DMS153 (cell line): ENCODE results near the gene HOXD8.

Experiments used
- DNase-seq: peaks from one replicate; lab custom pipeline; 2025; lab: John Stamatoyannopoulos, UW

The HOXD8 gene

DNA sequence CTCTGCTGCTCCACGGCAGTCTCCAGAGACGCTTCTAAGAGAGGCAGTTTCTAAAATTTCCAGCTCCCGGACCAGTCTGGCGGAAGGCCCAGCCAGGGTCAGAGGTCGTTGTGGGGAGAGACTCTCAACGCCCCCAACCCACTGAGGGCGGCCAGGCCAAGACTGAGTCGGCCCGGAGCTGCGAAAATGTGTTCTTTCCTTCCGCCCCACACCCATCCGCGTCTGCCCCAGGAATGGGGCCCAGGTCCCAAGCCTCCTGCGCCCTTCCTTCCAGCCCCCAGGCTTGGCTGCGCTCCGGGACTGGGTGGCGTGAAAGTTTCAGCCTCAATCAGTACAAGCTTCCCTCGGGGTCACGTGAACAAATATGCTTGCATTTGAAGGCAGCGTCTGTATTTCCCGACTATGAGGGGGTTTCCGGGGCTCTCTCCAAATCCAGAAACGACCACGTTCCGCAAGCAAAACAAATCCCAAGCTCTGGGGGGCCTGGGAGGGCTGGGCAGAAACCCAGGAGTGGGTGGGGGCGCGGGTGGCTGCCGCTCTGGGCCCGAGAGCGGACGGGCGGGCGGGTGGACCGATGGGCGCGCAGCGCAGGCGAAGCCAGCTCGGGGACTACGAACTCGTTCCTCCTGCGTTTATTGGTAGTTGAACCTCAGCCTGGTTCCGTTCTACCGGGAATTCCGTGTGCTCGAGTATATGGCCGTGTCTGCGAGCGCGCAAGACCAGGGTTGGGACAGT is 30.9 kb downstream of the HOXD8 start:
- no peak for DNase-seq

DNA sequence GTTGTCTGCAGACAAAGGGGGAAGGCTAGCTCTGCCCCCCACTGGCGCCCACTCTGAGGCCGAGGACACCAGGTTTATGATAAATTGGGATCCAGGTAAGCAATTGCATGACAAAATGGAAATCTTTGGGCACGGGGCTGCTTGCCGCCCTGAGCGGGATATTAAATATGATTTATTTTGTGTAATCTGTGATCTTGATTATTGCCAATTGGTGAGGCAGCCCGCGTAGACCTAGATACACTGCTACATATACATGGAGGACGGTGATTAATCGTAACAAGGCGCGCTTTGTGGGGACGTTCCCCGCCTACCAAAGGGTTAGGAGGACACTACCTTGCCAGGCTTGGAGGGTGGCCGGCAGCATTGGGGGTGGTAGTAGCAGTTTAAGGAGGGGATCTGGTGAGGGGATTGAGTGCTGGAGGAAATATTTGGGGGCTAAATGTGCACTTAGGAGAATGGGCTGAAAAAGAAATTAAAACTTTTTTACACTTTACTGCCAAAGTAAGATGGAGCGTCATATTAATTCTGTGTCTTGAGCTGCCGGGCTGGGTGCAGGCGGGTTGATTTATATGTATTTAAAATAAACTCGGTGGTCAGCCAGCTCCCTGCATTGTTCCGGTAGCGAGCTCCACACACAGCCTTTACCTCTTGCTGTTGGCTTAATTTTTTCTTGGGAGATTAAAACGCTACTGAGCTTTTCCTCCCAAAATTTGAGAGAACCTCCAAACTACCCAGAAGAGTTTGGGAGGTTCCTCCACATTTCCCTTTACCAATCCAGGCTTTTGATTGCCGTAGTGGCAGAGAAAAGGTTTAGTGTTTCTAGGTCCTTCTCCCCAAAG is 31.7 kb downstream of the HOXD8 start:
- no peak for DNase-seq

DNA sequence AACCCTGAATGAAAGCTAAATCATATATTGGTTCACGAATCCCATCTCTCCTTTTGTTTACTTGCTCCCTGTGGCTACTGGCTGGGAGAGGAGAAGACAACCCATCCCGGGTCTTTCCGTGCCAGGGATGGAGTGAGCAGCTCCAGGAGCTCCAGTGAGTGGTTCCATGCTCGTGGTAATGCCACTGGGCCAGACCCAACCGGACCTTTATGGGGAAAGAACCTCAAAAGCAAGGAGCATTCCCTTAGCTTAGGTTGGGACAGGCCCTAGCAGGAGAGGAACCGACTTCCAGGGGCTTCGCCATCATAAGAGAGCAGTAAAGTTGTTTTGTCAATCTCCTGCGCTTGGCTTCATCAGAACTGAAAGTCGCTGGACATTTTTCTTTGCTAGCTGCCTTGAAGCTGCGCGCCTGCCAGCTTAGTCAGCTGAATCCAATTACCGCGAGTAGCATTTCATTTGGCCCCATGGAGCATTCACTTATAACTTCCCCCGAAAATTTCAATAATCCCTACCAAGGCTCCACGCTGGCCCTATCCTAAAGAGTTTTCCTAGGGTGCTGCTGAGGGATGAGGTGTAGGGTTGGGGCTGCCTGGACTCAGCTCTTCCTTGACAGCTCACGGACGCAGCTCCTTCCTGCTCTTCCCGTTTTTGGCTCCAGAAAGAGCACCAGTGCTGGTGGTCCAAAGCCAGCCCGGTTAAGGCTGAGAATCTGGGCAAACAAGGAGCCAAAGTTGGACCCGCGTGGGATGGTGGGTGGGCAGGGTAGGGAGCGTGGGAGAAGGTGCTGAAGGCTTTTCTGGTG is 32.5 kb downstream of the HOXD8 start:
- no peak for DNase-seq

DNA sequence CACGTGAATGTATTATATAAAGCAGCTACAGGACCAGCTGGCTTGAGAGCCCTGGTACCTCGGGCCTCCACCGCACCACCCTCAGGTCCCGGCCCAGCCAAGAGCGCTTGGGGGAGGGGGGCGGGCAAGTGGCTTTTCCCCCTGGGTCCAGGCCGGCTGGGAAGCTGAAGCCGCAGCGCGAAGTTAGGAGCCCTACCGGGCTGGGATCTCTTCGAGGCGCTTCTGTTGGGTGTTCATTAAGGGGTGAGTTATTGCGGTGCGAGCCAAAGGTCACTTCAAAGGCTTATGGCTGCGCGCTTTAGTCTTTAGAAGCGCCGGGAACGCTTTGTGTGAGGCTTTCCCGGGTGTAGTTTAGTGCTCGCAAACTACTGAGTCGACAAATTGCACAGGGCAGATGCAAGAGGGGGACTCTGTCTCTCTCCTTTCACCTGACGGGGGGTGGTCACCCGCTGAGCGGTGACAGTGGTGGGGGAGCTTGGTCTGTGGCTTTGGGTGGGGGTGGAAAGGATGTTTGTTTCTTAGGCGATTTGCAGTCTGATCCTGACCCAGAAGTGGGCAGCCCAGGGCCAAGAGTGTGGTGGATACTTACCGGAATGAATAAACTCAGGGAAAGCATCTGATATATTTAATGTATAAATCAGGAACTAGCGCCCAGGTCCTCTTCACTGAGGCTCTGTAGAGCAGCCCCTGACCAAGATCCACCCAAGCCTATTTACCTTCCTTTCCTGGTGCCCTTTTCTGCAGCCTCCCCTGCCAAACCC is 33.6 kb downstream of the HOXD8 start:
- DNase-seq: no peak

DNA sequence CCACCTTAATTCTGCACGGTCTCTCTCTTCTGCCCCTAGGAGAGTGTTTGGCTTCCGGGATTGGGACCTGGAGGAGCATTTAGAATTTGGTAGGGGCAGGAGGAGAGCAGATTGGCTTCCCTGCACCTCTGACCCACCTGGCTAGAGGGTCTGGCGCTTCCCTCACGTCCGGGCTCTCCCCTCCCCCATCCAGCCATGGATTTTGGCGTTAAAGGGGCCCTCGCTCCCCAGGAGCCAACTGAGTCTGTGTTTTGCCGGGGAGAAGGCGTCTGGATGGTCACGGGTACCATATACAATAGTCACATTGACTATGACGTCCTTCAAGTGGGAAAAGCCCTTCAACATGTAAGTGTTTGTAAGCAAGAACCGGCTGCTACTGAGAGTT is 34.2 kb downstream of the HOXD8 start:
- no peak for DNase-seq

DNA sequence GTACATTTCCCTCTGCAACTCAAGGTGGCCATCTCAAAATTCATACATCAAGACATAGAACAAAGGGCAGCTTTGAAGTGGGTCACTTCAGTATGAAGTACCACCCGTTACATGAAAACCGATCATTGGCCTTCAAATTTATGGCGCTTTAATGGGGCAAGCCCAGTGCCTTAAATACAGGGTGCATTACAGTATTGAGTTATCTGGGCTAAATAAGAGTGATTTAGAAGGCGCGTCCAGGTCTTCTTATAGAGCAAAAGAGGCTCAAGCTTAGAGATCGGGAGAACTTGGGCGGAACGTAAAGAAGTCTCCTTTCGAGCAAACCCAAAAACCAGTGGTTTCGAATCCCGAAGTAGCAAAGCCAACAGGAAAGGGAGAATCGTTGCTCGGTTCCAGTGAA is 34.7 kb downstream of the HOXD8 start:
- no peak for DNase-seq

DNA sequence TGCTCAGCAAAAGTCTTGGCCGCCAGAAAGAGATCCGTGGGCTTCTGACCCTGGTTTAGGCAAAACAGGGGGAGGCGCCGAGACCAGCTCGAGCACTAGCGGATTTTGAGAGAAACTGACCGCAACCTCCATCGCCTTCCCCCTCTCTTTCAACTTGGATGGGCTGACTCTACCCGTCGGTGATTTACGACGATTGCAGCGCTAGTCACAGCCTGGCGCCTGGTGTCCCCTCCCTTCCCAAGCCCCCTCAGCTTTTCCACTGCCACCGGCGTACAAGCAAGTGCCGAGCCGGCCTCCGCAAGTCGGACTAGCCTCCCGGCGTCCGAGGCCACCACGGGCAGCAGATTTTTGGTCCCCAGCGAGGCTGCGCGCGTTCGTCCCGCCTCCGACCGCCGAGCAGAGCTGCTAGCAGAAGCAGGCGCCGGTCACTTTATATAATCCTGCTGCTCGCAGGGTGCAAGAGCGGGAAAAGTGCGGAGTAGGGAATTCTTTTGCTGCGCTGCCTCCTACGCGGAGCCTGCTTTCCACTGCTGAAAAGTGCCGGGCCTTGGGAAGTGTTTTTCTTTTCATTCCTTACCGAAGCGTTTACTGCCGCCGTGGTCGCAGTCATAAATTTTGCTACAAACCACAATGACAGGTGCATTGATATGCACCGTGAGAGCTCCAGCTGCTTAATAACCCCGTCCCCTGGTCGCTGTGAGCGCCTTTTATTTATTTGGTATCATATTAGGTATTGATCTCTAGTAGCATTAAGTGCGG is 35.3 kb downstream of the HOXD8 start:
- DNase-seq: no peak

DNA sequence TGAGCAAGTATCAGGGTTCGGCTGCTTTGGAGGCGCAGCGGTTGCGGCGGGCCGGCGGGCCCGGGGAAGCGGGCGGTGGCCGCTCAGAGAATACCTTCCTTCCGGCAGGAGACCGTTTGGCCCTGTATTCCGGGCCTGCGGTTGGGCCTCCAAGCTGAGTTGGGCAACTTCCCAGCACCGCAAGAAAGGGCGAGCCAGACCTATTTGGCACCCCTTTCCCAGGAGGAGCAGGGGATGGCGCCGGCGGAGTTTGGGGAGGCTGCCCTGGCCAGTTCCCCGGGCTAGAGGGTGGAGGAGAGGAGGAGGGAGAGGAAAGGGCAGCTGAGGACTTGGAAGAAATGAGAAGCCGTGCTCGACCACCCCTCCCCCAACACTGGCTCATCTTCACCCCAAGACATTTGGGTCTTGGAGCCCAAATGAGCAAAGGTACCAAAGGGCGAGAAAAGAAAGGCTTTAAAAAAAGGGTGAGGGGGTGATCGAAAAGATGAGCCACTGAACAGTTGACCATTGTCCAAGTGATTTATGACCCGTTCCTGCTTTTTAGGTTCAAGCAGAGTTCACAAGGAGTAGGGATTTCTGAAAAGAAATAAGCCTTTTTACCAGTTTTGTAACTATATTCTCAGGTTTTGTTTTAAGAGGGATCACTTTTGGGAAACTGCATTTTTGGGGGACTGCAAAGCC is 36.0 kb downstream of the HOXD8 start:
- no peak for DNase-seq

DNA sequence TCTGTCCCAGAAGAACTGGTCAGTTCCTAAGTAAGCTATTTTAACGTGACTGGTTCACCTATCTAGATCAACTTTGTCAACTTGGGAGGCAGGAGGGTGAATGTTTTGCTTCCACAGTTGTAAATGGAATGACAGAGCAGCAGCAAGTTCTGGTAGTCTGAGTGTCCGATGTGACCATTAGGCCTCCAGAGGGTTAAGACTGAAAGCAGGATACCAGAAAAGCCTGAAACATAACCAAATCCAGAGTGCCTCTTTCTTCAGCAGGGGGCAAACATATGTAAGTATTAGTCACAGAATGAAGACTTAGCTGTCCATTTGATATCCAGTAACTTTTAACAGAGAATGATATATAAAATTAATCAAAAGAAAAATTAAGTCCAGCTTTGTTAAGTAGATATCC is 36.8 kb downstream of the HOXD8 start:
- no peak for DNase-seq

DNA sequence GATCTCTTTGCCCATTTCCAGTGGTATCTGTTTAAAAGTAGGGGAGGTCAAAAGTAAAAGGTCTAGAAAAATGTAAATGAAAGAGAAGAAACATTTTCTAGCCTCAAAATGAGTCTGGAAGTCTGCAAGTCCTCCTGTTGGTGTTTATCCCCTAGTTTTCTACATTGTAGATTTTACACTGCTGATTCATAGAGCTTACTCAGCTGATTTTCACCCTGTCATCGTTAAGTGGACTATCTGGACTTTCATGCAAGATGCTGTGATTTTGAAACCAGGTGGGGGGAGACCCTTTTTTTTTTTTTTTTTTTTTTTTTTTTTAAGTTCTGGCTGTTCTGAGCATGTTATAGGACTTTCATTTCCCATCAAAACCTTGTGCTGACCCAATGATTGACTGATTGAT is 37.9 kb downstream of the HOXD8 start:
- DNase-seq: no peak

DNA sequence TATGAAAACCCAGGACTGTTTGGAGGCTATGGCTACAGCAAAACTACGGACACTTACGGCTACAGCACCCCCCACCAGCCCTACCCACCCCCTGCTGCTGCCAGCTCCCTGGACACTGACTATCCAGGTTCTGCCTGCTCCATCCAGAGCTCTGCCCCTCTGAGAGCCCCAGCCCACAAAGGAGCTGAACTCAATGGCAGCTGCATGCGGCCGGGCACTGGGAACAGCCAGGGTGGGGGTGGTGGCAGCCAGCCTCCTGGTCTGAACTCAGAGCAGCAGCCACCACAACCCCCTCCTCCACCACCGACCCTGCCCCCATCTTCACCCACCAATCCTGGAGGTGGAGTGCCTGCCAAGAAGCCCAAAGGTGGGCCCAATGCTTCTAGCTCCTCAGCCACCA is 39.7 kb downstream of the HOXD8 start:
- DNase-seq: no peak

DNA sequence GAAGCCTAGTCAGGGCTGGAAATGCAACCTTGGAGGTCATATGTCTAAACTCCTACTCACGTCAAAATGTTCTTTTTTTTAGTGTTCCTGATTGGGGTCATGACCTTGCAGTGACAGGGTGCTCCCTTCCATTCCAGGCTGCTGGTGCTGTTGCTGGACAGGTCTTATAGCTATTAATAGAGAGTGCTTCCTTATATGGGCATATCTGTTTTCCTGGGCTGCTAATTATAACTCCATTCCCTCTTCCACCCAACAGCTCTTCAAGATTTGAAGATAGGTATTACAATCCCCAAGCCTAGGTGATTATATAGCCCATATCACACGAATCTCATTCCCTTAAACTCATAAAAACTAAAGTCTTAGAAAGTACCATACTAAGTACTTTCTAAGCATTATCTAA is 40.2 kb downstream of the HOXD8 start:
- no peak for DNase-seq

DNA sequence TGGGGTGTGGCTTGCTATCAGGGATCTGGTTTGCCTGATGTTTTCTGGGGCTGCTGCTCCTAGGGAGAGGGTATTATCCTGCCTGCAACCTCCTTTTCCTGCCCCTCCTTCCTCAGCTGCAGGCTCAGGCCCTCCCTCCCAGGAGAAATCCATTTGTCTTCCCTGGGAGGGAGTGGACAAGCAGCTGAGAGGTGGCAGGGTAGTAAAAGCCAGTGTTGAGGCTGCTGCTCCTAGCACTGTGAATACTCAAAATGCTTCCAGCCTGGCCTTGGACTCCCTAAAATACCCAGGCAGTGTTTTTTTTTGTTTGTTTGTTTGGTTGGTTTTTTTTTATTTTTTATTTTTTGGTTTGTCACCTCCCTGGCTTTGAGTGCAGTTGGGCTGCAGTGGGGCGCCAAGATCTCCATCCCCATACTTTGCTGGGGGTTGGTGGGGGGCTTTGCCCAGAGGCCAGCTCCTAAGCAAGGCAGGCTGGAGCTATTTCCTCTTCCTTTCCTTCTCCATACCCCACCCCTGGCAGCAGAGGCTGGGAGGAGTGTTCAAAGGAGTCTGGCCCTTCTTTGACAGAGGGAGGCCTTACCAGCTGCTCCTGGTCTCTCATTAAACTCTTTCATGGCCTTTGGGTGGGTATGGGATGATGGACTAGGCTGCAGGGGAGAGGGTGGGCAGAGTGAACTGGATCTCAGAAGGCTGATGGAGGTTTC is 41.2 kb downstream of the HOXD8 start:
- DNase-seq: no peak

DNA sequence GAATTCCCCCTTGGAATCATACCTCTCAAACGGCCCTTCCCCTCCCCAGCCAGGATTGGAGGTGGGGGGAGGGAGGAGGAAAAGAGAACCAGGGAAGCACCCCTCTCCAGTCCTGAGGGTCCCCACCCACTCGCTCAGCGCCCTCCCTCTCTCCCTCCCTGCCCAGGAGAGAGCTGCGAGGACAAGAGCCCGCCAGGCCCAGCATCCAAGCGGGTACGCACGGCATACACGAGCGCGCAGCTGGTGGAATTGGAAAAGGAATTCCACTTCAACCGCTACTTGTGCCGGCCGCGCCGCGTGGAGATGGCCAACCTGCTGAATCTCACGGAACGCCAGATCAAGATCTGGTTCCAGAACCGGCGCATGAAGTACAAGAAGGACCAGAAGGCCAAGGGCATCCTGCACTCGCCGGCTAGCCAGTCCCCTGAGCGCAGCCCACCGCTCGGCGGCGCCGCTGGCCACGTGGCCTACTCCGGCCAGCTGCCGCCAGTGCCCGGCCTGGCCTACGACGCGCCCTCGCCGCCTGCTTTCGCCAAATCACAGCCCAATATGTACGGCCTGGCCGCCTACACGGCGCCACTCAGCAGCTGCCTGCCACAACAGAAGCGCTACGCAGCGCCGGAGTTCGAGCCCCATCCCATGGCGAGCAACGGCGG is 42.0 kb downstream of the HOXD8 start:
- no peak for DNase-seq

DNA sequence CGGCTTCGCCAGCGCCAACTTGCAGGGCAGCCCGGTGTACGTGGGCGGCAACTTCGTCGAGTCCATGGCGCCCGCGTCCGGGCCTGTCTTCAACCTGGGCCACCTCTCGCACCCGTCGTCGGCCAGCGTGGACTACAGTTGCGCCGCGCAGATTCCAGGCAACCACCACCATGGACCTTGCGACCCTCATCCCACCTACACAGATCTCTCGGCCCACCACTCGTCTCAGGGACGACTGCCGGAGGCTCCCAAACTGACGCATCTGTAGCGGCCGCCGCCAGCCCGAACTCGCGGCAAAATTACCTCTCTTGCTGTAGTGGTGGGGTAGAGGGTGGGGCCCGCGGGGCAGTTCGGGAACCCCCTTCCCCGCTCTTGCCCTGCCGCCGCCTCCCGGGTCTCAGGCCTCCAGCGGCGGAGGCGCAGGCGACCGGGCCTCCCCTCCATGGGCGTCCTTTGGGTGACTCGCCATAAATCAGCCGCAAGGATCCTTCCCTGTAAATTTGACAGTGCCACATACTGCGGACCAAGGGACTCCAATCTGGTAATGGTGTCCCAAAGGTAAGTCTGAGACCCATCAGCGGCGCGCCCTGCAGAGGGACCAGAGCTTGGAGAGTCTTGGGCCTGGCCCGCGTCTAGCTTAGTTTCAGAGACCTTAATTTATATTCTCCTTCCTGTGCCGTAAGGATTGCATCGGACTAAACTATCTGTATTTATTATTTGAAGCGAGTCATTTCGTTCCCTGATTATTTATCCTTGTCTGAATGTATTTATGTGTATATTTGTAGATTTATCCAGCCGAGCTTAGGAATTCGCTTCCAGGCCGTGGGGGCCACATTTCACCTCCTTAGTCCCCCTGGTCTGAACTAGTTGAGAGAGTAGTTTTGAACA is 42.7 kb downstream of the HOXD8 start:
- DNase-seq: no peak

DNA sequence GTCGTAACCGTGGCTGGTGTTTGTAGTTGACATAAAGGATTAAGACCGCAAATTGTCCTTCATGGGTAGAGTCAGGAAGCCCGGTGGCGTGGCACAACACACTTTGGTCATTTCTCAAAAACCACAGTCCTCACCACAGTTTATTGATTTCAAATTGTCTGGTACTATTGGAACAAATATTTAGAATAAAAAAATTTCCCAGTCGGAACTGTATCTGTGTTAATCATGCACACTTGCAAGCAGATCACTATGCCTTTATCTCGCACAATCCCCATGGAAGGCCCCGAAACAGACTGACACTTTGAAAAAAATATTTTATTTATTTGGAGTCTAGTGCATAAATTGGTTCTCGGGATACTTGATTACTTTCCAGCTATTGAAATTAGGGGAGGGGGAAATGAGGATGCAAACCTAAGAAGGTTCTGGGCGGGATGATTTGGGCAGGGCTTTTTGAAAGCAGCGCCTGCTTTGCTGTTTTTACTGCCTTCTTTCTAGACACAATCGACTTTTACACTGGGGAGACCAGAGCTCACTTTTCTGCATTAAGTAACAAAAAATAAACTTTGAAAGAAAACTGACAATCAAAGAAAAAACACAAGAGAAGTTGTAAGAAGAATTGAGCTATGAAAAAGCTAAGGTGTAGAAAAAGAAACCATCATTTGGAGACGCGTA is 43.5 kb downstream of the HOXD8 start:
- no peak for DNase-seq

DNA sequence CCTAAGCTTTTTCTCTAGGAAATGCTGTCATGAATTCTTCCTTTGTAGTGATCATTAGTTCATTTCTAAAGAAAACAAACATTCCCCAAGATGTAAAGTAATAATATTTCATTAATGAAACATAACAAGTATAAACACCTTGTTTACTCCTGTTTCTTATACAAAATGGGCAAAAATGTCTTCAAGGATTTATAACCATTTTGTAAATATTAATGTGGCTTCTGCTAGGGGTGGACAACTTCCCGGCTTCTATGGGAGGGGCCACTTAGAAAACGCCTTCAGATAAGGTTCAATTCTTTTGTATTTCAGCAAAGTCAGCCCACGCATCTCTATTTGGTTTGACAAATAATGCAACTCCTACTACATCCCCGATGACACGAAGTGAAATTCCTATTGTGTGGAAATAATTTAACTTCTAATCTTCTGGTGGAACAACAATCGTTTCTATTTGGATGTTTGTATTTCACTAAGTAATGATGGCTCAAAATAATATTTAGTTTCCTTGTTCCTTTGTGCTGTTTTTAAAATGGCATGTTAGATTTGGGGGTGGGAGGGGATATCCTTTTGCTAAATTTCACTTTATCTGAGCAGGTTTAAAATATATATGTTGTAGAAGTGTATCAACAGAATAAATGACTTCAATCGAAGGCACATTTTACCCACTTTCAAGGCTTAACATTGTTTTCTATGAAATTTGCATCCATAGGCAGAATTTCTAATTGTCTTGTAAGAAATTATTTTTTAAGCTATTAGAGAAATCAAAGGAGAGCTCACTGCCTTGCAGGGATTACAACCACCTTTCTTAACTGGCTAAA is 44.3 kb downstream of the HOXD8 start:
- DNase-seq: no peak
